ENCODE data around the gene COG4. TPM values are rescaled to one million over a fixed set of nuclear protein-coding genes. Genes with fewer than 3 reads are reported as not detected.

Gene COG4
- total RNA-seq, 2 experiments from 2014 or later: 15.9 to 19.3 TPM

GRCh38 chr16:70434484-70435260 lies 88.7 kb downstream of the COG4 start:
- Mint-ChIP-seq H3K9me3 (no peaks in the 10 kb centered on the region), H3K27me3 (no peaks in the 10 kb centered on the region), H3K4me3 (peak overlapping the region; percentile 34), H3K27ac (peak overlapping the region; percentile 86), H3K36me3 (ENCODE audit: low read depth) (peaks cover 14% of the 10 kb centered on the region), H3K4me1 (ENCODE audit: low read depth) (peaks cover 83% of the 10 kb centered on the region)
- H3K27ac ChIP-seq (ENCODE audit: low read depth in 1 of 2, low read length in 2 of 2): no peak overlapping the region
- ChIA-PET POLR2A (no interaction called here), CTCF (interaction anchor here (0.6 kb wide), 1 partner anchor 820 kb away, joined by 3 read pairs; no protein-coding TSS in a partner anchor)
- H3K4me1 ChIP-seq (ENCODE audit: insufficient read depth, low read length): peaks cover 72% of the 10 kb centered on the region
- intact Hi-C loops (cut with DNase I, micrococcal nuclease): loop anchor here (5.0 kb wide), 3 partner anchors 32 to 368 kb away; partner anchors contain the start of genes COG4 (in 1 of the 2), SF3B3 (in 1 of the 2) and VAC14 (in 1 of the 2)
- H3K36me3 ChIP-seq (ENCODE audit: insufficient read depth, low read length): peaks cover 6% of the 10 kb centered on the region
- DNase-seq: no peak
- TF ChIP-seq CTCF (IDR thresholded peaks at IDR 0.05): no peak
- no peaks in the 10 kb centered on the region for H3K27me3 ChIP-seq (ENCODE audit: control insufficient read depth in 1 of 2, insufficient read depth in 2 of 2, low read length in 2 of 2)
- ATAC-seq (ENCODE audit: poor library complexity): no peak
- H3K9me3 ChIP-seq (ENCODE audit: control insufficient read depth in 1 of 2, insufficient read depth in 1 of 2, low read length in 2 of 2): no peaks in the 10 kb centered on the region
- H3K4me3 ChIP-seq (ENCODE audit: low read length): no peak overlapping the region

- DNase-seq (no peak), ATAC-seq (ENCODE audit: poor library complexity) (no peak)
- no peak for TF ChIP-seq CTCF (IDR thresholded peaks at IDR 0.05)
- Histone ChIP-seq H3K36me3 (ENCODE audit: insufficient read depth, low read length) (peaks cover 6% of the 10 kb centered on the region), H3K9me3 (ENCODE audit: control insufficient read depth in 1 of 2, insufficient read depth in 1 of 2, low read length in 2 of 2) (no peaks in the 10 kb centered on the region), H3K4me3 (ENCODE audit: low read length) (no peak overlapping the region), H3K4me1 (ENCODE audit: insufficient read depth, low read length) (peaks cover 74% of the 10 kb centered on the region), H3K27ac (ENCODE audit: low read depth in 1 of 2, low read length in 2 of 2) (no peak overlapping the region), H3K27me3 (ENCODE audit: control insufficient read depth in 1 of 2, insufficient read depth in 2 of 2, low read length in 2 of 2) (no peaks in the 10 kb centered on the region)
- CTCF ChIA-PET: interaction anchor here (1.0 kb wide), 1 partner anchor 17 kb away, joined by 3 read pairs; no protein-coding TSS in a partner anchor
- H3K4me3 Mint-ChIP-seq: peak overlapping the region; percentile 13
- peak overlapping the region; percentile 86 for H3K27ac Mint-ChIP-seq
- POLR2A ChIA-PET: interaction anchor here (0.7 to 2.6 kb wide), 3 partner anchors 30 to 87 kb away, joined by 3 to 21 read pairs (median 4); no protein-coding TSS in a partner anchor
- no peaks in the 10 kb centered on the region for H3K9me3 Mint-ChIP-seq
- no peaks in the 10 kb centered on the region for H3K27me3 Mint-ChIP-seq
- peaks cover 83% of the 10 kb centered on the region for H3K4me1 Mint-ChIP-seq (ENCODE audit: low read depth)
- intact Hi-C loops (cut with DNase I, micrococcal nuclease): no loop called here
- peaks cover 14% of the 10 kb centered on the region for H3K36me3 Mint-ChIP-seq (ENCODE audit: low read depth)
Observed at GRCh38 chr16:70433458-70434103, 89.8 kb downstream of the COG4 start.

GRCh38 chr16:70432723-70433457 lies 90.5 kb downstream of the COG4 start:
- peak in 1 of 14 experiments; percentile 27 for DNase-seq
- peaks cover 75% of the 10 kb centered on the region for H3K4me1 ChIP-seq (ENCODE audit: insufficient read depth, low read length)
- H3K36me3 ChIP-seq (ENCODE audit: insufficient read depth, low read length): peaks cover 6% of the 10 kb centered on the region
- Mint-ChIP-seq H3K36me3 (ENCODE audit: low read depth) (peaks cover 9% of the 10 kb centered on the region), H3K27ac (peak overlapping the region; percentile 86), H3K4me1 (ENCODE audit: low read depth) (peaks cover 84% of the 10 kb centered on the region), H3K4me3 (peak overlapping the region; percentile 45), H3K27me3 (no peaks in the 10 kb centered on the region), H3K9me3 (no peaks in the 10 kb centered on the region)
- intact Hi-C loops (cut with DNase I, micrococcal nuclease): no loop called here
- no peaks in the 10 kb centered on the region for H3K27me3 ChIP-seq (ENCODE audit: control insufficient read depth in 1 of 2, insufficient read depth in 2 of 2, low read length in 2 of 2)
- no peak for ATAC-seq (ENCODE audit: poor library complexity)
- ChIA-PET POLR2A (interaction anchor here (0.7 to 2.6 kb wide), 3 partner anchors 29 to 86 kb away, joined by 3 to 21 read pairs (median 4); no protein-coding TSS in a partner anchor), CTCF (interaction anchor here (1.0 kb wide), 1 partner anchor 16 kb away, joined by 3 read pairs; no protein-coding TSS in a partner anchor)
- no peak for TF ChIP-seq CTCF (IDR thresholded peaks at IDR 0.05)
- H3K9me3 ChIP-seq (ENCODE audit: control insufficient read depth in 1 of 2, insufficient read depth in 1 of 2, low read length in 2 of 2): no peaks in the 10 kb centered on the region
- H3K27ac ChIP-seq (ENCODE audit: low read depth in 1 of 2, low read length in 2 of 2): no peak overlapping the region
- H3K4me3 ChIP-seq (ENCODE audit: low read length): no peak overlapping the region
